Mesenchymal stem cell (in vitro differentiated cells and primary cell): ENCODE measurements around the gene TAS1R2.

Source experiments
- DNase-seq: peaks from one replicate; pipeline ENCODE4 v3.0.0-alpha.2; 2013
- H2AFZ ChIP-seq: one replicate; pipeline ENCODE4 v1.6.1; 2013; ENCODE audit warnings: low read depth, mild to moderate bottlenecking, control low read depth, inconsistent platforms, low read length, moderate library complexity
- H2AK5ac ChIP-seq: 2 replicates; pipeline ENCODE4 v1.6.1; 2013; ENCODE audit warnings: low read length, moderate library complexity, mild to moderate bottlenecking, inconsistent platforms; ENCODE audit not compliant: severe bottlenecking
- H2BK120ac ChIP-seq: one replicate; pipeline ENCODE4 v1.6.1; 2013; ENCODE audit warnings: low read depth, mild to moderate bottlenecking, inconsistent platforms, low read length, moderate library complexity
- H2BK12ac ChIP-seq, 2 experiments: one replicate each; pipeline ENCODE4 v1.6.1; 2013; ENCODE audit warnings: inconsistent platforms in 2 of 2, low read length in 2 of 2, mild to moderate bottlenecking in 2 of 2, moderate library complexity in 2 of 2, control low read depth in 1 of 2
- H2BK15ac ChIP-seq: one replicate; pipeline ENCODE4 v1.6.1; 2013; ENCODE audit warnings: mild to moderate bottlenecking, low read depth, inconsistent platforms; ENCODE audit not compliant: poor library complexity, severe bottlenecking
- H2BK5ac ChIP-seq: 2 replicates; pipeline ENCODE4 v1.6.1; 2013; ENCODE audit warnings: low read depth, mild to moderate bottlenecking, low read length, control low read depth, inconsistent platforms; ENCODE audit not compliant: poor library complexity, severe bottlenecking
- H3K14ac ChIP-seq, 2 experiments: one replicate each; pipeline ENCODE4 v1.6.1; 2013; ENCODE audit warnings: inconsistent platforms in 2 of 2, low read length in 2 of 2, control low read depth in 1 of 2, mild to moderate bottlenecking in 1 of 2, moderate library complexity in 1 of 2
- H3K18ac ChIP-seq, 2 experiments: one replicate each; pipeline ENCODE4 v1.6.1; 2013; ENCODE audit warnings: inconsistent platforms in 2 of 2, low read length in 2 of 2, control low read depth in 1 of 2, low read depth in 1 of 2, mild to moderate bottlenecking in 1 of 2
- H3K23ac ChIP-seq, 2 experiments: one replicate each; pipeline ENCODE4 v1.6.1; 2013; ENCODE audit warnings: inconsistent platforms in 2 of 2, low read length in 2 of 2, mild to moderate bottlenecking in 2 of 2, moderate library complexity in 2 of 2, control low read depth in 1 of 2
- H3K27ac ChIP-seq: 2 replicates; pipeline ENCODE4 v1.5.1; 2013; ENCODE audit warnings: mild to moderate bottlenecking, moderate library complexity, low read length, control low read depth, inconsistent platforms; ENCODE audit not compliant: poor library complexity, severe bottlenecking
- H3K27me3 ChIP-seq, 2 experiments: 2 replicates each; pipeline versions ENCODE4 v1.6.1 to v1.7.0; 2013; ENCODE audit warnings: low read length in 2 of 2, mild to moderate bottlenecking in 2 of 2, moderate library complexity in 2 of 2, control low read depth in 1 of 2, inconsistent platforms in 1 of 2; ENCODE audit not compliant: control insufficient read depth in 1 of 2, insufficient read depth in 1 of 2
- H3K36me3 ChIP-seq, 2 experiments: 2 replicates each; pipeline versions ENCODE4 v1.6.1 to v1.7.0; 2013; ENCODE audit warnings: low read length in 2 of 2, control low read depth in 1 of 2, inconsistent platforms in 1 of 2, low read depth in 1 of 2, mild to moderate bottlenecking in 1 of 2; ENCODE audit not compliant: insufficient read depth in 2 of 2, control insufficient read depth in 1 of 2
- H3K4ac ChIP-seq, 2 experiments: one replicate each; pipeline ENCODE4 v1.6.1; 2013; ENCODE audit warnings: inconsistent platforms in 2 of 2, low read length in 2 of 2, mild to moderate bottlenecking in 2 of 2, moderate library complexity in 2 of 2, control low read depth in 1 of 2, low read depth in 1 of 2
- H3K4me1 ChIP-seq: 2 replicates; pipeline ENCODE4 v1.6.1; 2013; ENCODE audit warnings: low read depth, low read length, control low read depth; ENCODE audit not compliant: control insufficient read depth, insufficient read depth
- H3K4me2 ChIP-seq: 2 replicates; pipeline ENCODE4 v1.6.1; 2013; ENCODE audit warnings: low read length, mild to moderate bottlenecking, inconsistent platforms; ENCODE audit not compliant: poor library complexity, severe bottlenecking
- H3K4me3 ChIP-seq, 2 experiments: 2 replicates each; pipeline versions ENCODE4 v1.5.1 to v1.7.0; 2013; ENCODE audit warnings: low read length in 2 of 2, mild to moderate bottlenecking in 2 of 2, control low read depth in 1 of 2, low read depth in 1 of 2; ENCODE audit not compliant: insufficient read depth in 1 of 2
- H3K79me1 ChIP-seq: replicated peaks from 2 replicates; pipeline ENCODE4 v1.6.1; 2013; ENCODE audit warnings: mild to moderate bottlenecking, control low read depth, low read length, inconsistent platforms; ENCODE audit not compliant: poor library complexity, severe bottlenecking
- H3K9ac ChIP-seq: 2 replicates; pipeline ENCODE4 v1.7.0; 2013; ENCODE audit warnings: mild to moderate bottlenecking, low read length, moderate library complexity
- H3K9me3 ChIP-seq: 2 replicates; pipeline ENCODE4 v1.7.0; 2013; ENCODE audit warnings: mild to moderate bottlenecking, low read length; ENCODE audit not compliant: control insufficient read depth
- H4K8ac ChIP-seq: one replicate; pipeline ENCODE4 v1.6.1; 2013; ENCODE audit warnings: inconsistent platforms, mild to moderate bottlenecking, low read length, moderate library complexity
- H4K91ac ChIP-seq: one replicate; pipeline ENCODE4 v1.6.1; 2013; ENCODE audit warnings: mild to moderate bottlenecking, low read length, inconsistent platforms
- WGBS: methylation state at CpG from one replicate; pipeline ENCODE4 v1.1.7; 2013; ENCODE audit warnings: mixed read lengths; 5-methylcytosine and 5-hydroxymethylcytosine counted together

The TAS1R2 gene

DNA sequence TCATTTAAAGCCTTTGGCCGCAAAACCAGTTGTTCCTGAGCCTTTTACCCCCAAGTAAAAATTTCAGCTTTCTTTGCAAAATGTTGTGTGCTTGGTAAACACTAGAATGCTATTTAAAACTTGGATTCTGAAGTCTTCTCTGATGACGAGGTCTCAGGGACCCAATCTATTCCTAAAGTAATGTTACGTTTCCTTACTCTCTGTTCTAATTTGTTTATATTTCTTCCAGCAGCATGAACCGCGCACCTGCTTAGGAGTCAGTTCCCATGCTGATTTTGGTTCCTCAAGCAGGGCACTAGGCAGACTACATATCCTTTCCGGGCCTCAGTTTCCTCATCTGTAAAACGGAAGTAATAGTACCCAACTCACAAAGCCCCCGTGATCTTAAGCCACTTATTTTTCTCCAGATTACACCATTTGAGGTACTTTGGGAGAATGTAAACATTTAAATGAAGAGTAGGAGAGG lies 43.9 kb upstream of the TAS1R2 start:
- Histone ChIP-seq H2BK120ac (no peak overlapping the region), H3K27me3 (no peaks in the 10 kb centered on the region), H3K18ac (no peak overlapping the region), H3K36me3 (peaks cover 12 to 28% of the 10 kb centered on the region in 2 experiments), H3K4me1 (peaks cover 7% of the 10 kb centered on the region), H3K4me3 (peak overlapping the region in 1 of 2 experiments; percentile 90), H2AK5ac (no peak overlapping the region), H2BK12ac (no peak overlapping the region), H2BK5ac (no peak overlapping the region), H3K4me2 (peak overlapping the region; percentile 98), H3K9ac (peak overlapping the region; percentile 95), H4K91ac (no peak overlapping the region), H3K23ac (no peak overlapping the region), H2AFZ (no peak overlapping the region), H2BK15ac (peak overlapping the region; percentile 82), H4K8ac (no peak overlapping the region), H3K9me3 (no peaks in the 10 kb centered on the region), H3K27ac (peak overlapping the region; percentile 49), H3K14ac (no peak overlapping the region), H3K79me1 (peaks cover 14% of the 10 kb centered on the region), H3K4ac (no peak overlapping the region)
- DNase-seq = no peak
- 54% methylated on average over 4 of the region's 8 CpGs for WGBS

DNA sequence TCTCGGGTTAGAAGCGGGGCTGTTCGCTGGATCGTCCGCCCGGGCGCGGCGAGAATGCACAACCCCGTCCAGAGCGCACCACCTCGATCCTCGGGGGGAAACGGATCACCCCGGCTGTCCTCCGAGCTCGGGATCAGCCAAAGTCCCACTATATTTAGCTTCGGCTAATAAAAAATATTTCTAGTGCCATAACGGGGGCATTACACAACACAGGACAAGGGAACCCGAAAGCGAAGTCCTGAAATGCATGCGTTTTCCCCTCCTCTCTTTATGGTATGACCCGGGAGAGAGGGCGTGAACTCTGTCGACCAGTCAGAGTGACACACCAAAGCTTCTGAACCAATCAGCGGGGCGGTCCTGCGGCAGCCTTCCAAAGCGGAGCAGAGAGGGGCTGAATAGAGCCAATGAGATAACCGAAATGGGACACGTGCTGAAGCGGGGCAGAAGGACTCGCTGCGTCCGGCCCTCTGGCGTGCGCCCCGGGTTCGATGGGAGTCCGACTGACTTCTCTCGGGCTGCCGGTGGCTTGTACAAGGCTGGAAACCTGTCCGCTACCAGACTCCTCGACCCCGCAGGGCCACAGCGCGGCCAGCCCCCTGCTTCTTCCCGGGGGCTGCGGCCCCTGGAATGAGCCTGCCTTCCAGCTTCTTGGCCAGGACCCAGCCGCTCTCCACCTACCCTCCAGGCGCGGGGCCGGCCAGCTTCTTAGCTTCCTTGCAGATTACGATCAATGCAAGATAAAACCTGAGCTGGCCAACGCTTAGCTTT lies 43.2 kb upstream of the TAS1R2 start, which contains the start of gene ALDH4A1:
Gene ALDH4A1 (minus strand): TSS at position 33 of the 768 bp plus-strand sequence. CDS start 32 bp downstream, at position 1.
- under 1% methylated on average over 55 of the region's 55 CpGs for WGBS

DNA sequence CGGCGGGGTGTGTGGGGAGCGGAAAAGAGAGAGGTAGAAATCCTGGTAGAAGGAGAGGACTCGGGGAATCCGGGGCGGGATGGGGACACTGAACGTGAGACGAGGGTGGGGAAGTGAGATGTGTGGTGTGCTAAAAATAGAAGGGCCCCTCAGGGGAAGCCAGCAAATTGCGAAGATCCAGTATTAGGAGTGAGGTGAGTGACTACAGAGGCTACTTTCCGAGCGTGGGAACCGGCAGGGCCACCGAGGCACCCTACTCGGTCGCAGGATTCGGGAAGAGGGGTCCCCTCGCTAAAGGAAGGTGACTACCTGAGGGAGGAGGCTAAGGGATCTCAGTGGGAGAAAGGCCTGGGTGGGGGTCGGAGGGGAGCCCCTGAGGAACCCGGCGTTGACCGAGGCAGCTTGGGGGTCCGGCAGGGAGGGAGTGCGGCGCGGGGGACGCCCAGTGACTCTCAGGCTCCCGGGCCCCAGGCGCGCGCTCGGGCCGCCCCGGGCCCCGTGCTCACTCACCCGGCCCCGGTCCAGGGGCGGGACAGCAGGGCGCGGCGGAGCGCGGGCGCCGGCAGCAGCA lies 42.6 kb upstream of the TAS1R2 start:
- H3K4me3 ChIP-seq = peak overlapping the region; percentile 70 to 90
- H3K4me2 ChIP-seq = peak overlapping the region; percentile 97
- WGBS = under 1% methylated on average over 37 of the region's 44 CpGs

More for the DNA sequence above, 43.2 kb upstream of the TAS1R2 start, which contains the start of gene ALDH4A1:
- H2BK5ac ChIP-seq = peak within 1 kb of the TSS; percentile 81
- peaks cover 6 to 23% of the 10 kb centered on the region in 2 experiments for H3K36me3 ChIP-seq
- H2AK5ac ChIP-seq = no peak within 1 kb of the TSS
- H3K4ac ChIP-seq = no peak within 1 kb of the TSS
- peaks cover 13% of the 10 kb centered on the region for H3K79me1 ChIP-seq
- H4K8ac ChIP-seq = peak within 1 kb of the TSS; percentile 31
- H2BK12ac ChIP-seq = no peak within 1 kb of the TSS
- H3K23ac ChIP-seq = peak within 1 kb of the TSS in 1 of 2 experiments; percentile 5
- peak within 1 kb of the TSS; percentile 98 for H3K4me2 ChIP-seq
- DNase-seq = peak; percentile 99
- peak within 1 kb of the TSS; percentile 82 for H2BK15ac ChIP-seq
- H3K4me3 ChIP-seq = peak within 1 kb of the TSS; percentile 70 to 90
- no peak within 1 kb of the TSS for H4K91ac ChIP-seq
- peak within 1 kb of the TSS; percentile 89 for H2AFZ ChIP-seq
- H3K27ac ChIP-seq = peak within 1 kb of the TSS; percentile 85
- peak within 1 kb of the TSS; percentile 95 for H3K9ac ChIP-seq
- H3K14ac ChIP-seq = peak within 1 kb of the TSS in 1 of 2 experiments; percentile 7
- H3K18ac ChIP-seq = peak within 1 kb of the TSS; percentile 37 to 56
- H3K27me3 ChIP-seq = no peaks in the 10 kb centered on the region
- H3K9me3 ChIP-seq = no peaks in the 10 kb centered on the region
- peaks cover 7% of the 10 kb centered on the region for H3K4me1 ChIP-seq
- H2BK120ac ChIP-seq = no peak within 1 kb of the TSS

More for the DNA sequence above, 42.6 kb upstream of the TAS1R2 start:
- Histone ChIP-seq H2AK5ac (no peak overlapping the region), H3K4me1 (peaks cover 7% of the 10 kb centered on the region), H3K14ac (peak overlapping the region in 1 of 2 experiments; percentile 7), H3K4ac (no peak overlapping the region), H2AFZ (peak overlapping the region; percentile 89), H2BK15ac (no peak overlapping the region), H3K79me1 (peaks cover 14% of the 10 kb centered on the region), H3K9ac (peak overlapping the region; percentile 95), H3K27ac (no peak overlapping the region), H2BK5ac (no peak overlapping the region), H2BK120ac (no peak overlapping the region), H3K9me3 (no peaks in the 10 kb centered on the region), H4K8ac (no peak overlapping the region), H3K23ac (peak overlapping the region in 1 of 2 experiments; percentile 5), H3K18ac (peak overlapping the region; percentile 37 to 56), H4K91ac (no peak overlapping the region), H3K27me3 (no peaks in the 10 kb centered on the region), H3K36me3 (peaks cover 6 to 20% of the 10 kb centered on the region in 2 experiments), H2BK12ac (no peak overlapping the region)
- DNase-seq = peak; percentile 58
